DOHH2 (cell line): Measurements from ENCODE around the gene TTC21B.

ENCODE experiments used
- H3F3A ChIP-seq: fragments of 200-600 bp; sonication (generic), shearing (Covaris generic); 2 replicates; pipeline ENCODE4 v1.6.0; 2016; ENCODE audit warnings: antibody characterized with exemption, mild to moderate bottlenecking; ENCODE audit not compliant: control insufficient read depth, insufficient read depth
- H3K27ac ChIP-seq: fragments of 200-600 bp; sonication (generic); 2 replicates; pipeline ENCODE4 v1.5.1; 2014; ENCODE audit warnings: low read depth, mild to moderate bottlenecking, low read length, moderate library complexity
- H3K27me3 ChIP-seq: fragments of 200-600 bp; sonication (generic); 2 replicates; pipeline ENCODE4 v1.6.1; 2014; ENCODE audit warnings: mild to moderate bottlenecking, low read length, mixed read lengths; ENCODE audit not compliant: control insufficient read depth
- H3K36me3 ChIP-seq: fragments of 200-600 bp; sonication (generic); 2 replicates; pipeline ENCODE4 v1.6.1; 2014; ENCODE audit warnings: mild to moderate bottlenecking, low read length, moderate library complexity, mixed read lengths; ENCODE audit not compliant: control insufficient read depth
- H3K4me1 ChIP-seq: fragments of 200-600 bp; sonication (generic); 2 replicates; pipeline ENCODE4 v1.6.1; 2014; ENCODE audit warnings: mild to moderate bottlenecking, low read length, mixed read lengths; ENCODE audit not compliant: control insufficient read depth
- H3K4me2 ChIP-seq: fragments of 200-600 bp; sonication (generic); 2 replicates; pipeline ENCODE4 v1.6.0; 2014; ENCODE audit warnings: mild to moderate bottlenecking, low read length, moderate library complexity
- H3K4me3 ChIP-seq: fragments of 200-600 bp; sonication (generic); 2 replicates; pipeline ENCODE4 v1.5.1; 2014; ENCODE audit warnings: mild to moderate bottlenecking, low read length, mixed read lengths
- H3K79me2 ChIP-seq: fragments of 200-600 bp; sonication (generic); 2 replicates; pipeline ENCODE4 v1.6.1; 2014; ENCODE audit warnings: mild to moderate bottlenecking, low read length, mixed read lengths; ENCODE audit not compliant: control insufficient read depth
- H3K9me2 ChIP-seq: fragments of 200-600 bp; sonication (generic); replicated peaks from 2 replicates; pipeline ENCODE4 v1.6.1; 2014; ENCODE audit warnings: mild to moderate bottlenecking, low read length, mixed read lengths; ENCODE audit not compliant: control insufficient read depth
- H3K9me3 ChIP-seq: fragments of 200-600 bp; sonication (generic); 2 replicates; pipeline ENCODE4 v1.6.1; 2014; ENCODE audit warnings: antibody characterized with exemption, low read length, mixed read lengths; ENCODE audit not compliant: control insufficient read depth, insufficient read depth
- H4K20me1 ChIP-seq: fragments of 200-600 bp; sonication (generic); 2 replicates; pipeline ENCODE4 v1.6.0; 2014; ENCODE audit warnings: low read depth, mild to moderate bottlenecking, antibody characterized with exemption, low read length, moderate library complexity; ENCODE audit not compliant: control insufficient read depth, insufficient read depth
- EZH2phosphoT487 ChIP-seq: fragments of 200-600 bp; sonication (generic); IDR thresholded peaks from 2 replicates; pipeline ENCODE4 v1.6.1; 2017; ENCODE audit warnings: borderline replicate concordance, mild to moderate bottlenecking, antibody characterized with exemption, low read length, moderate library complexity, mixed read lengths
- TF ChIP-seq, protein P1 (sequence below): fragments of 200-600 bp; sonication (generic); IDR thresholded peaks from one replicate; pipeline ENCODE4 v1.5.1; 2014; ENCODE audit warnings: antibody characterized with exemption, mild to moderate bottlenecking, low read depth, low read length; ENCODE audit not compliant: poor library complexity, severe bottlenecking

TTC21B gene

DNA sequence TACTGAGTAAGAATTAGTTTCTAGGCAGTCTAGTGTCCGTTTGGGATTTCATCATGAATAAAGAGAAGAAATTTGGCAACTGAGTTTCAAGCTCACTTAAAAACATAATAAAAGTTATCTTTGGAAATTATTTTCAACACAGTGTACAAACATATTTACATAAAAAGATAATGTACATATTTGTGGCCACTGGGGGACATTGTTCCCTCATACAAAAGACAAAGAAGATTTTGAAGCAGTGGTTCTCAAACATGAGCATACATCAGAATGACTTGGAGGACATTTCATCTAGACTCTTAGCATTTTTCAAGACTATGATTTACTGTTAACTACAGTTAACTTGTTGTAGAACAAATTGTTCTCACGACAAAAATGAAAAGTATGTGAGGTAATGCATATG is 15.7 kb upstream of the TTC21B start:
- Histone ChIP-seq H3K4me1 (no peaks in the 10 kb centered on the region), H3K27me3 (no peaks in the 10 kb centered on the region), H3K4me3 (no peak overlapping the region), H3K79me2 (no peaks in the 10 kb centered on the region), H4K20me1 (no peaks in the 10 kb centered on the region), H3F3A (no peaks in the 10 kb centered on the region), H3K9me2 (no peaks in the 10 kb centered on the region), H3K27ac (no peak overlapping the region), H3K36me3 (no peaks in the 10 kb centered on the region), H3K4me2 (no peak overlapping the region), H3K9me3 (no peaks in the 10 kb centered on the region)
- TF ChIP-seq, protein P1, sequence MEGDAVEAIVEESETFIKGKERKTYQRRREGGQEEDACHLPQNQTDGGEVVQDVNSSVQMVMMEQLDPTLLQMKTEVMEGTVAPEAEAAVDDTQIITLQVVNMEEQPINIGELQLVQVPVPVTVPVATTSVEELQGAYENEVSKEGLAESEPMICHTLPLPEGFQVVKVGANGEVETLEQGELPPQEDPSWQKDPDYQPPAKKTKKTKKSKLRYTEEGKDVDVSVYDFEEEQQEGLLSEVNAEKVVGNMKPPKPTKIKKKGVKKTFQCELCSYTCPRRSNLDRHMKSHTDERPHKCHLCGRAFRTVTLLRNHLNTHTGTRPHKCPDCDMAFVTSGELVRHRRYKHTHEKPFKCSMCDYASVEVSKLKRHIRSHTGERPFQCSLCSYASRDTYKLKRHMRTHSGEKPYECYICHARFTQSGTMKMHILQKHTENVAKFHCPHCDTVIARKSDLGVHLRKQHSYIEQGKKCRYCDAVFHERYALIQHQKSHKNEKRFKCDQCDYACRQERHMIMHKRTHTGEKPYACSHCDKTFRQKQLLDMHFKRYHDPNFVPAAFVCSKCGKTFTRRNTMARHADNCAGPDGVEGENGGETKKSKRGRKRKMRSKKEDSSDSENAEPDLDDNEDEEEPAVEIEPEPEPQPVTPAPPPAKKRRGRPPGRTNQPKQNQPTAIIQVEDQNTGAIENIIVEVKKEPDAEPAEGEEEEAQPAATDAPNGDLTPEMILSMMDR, result peak; percentile 10
- no peak for TF ChIP-seq EZH2phosphoT487

DNA sequence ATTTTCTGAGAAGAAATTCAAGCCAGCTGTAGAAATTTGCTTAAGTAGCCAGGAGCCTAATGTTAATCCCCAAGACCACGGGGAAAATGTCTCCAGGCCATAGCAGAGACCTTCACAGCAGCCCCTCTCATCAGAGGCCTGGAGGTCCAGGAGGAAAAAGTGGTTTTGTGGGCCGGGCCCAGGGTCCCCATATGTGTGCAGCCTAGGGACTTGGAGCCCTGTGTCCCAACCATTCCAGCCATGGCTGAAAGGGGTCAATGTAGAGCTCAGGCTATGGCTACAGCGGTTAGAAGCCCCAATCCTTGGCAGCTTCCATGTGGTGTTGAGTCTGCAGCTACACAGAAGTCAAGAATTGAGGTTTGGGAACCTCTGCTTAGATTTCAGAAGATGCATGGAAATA is 14.2 kb upstream of the TTC21B start:
- H3K79me2 ChIP-seq, result no peaks in the 10 kb centered on the region
- TF ChIP-seq EZH2phosphoT487, result no peak
- TF ChIP-seq, protein P1, result no peak

DNA sequence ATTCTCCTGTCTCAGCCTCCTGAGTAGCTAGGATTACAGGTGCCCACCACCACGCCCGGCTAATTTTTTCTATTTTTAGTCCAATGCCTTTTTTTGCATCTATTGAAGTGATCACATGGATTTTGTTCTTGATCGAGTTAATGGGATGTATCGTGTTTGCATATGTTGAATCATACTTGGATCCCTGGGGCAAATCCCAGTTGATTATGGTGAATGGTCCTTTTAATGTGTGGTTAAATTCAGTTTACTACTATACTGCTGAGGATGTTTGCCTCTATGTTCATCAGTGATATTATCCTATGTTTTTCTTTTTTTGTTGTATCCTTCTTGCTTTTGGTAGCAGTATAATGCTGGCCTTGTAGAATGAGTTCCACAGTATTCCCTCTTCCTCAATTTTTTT is 8.2 kb upstream of the TTC21B start:
- Histone ChIP-seq H4K20me1 (no peaks in the 10 kb centered on the region), H3K36me3 (no peaks in the 10 kb centered on the region), H3F3A (no peaks in the 10 kb centered on the region), H3K4me1 (no peaks in the 10 kb centered on the region), H3K4me2 (no peak overlapping the region), H3K27me3 (no peaks in the 10 kb centered on the region), H3K4me3 (no peak overlapping the region), H3K27ac (no peak overlapping the region), H3K9me2 (no peaks in the 10 kb centered on the region), H3K79me2 (no peaks in the 10 kb centered on the region), H3K9me3 (no peaks in the 10 kb centered on the region)
- TF ChIP-seq, protein P1, result no peak
- no peak for TF ChIP-seq EZH2phosphoT487

More for the DNA sequence above, 14.2 kb upstream of the TTC21B start:
- Histone ChIP-seq H3K4me3 (no peak overlapping the region), H3K36me3 (no peaks in the 10 kb centered on the region), H3F3A (no peaks in the 10 kb centered on the region), H4K20me1 (no peaks in the 10 kb centered on the region), H3K27me3 (no peaks in the 10 kb centered on the region), H3K4me2 (no peak overlapping the region), H3K9me2 (no peaks in the 10 kb centered on the region), H3K27ac (no peak overlapping the region), H3K9me3 (no peaks in the 10 kb centered on the region), H3K4me1 (no peaks in the 10 kb centered on the region)

DNA sequence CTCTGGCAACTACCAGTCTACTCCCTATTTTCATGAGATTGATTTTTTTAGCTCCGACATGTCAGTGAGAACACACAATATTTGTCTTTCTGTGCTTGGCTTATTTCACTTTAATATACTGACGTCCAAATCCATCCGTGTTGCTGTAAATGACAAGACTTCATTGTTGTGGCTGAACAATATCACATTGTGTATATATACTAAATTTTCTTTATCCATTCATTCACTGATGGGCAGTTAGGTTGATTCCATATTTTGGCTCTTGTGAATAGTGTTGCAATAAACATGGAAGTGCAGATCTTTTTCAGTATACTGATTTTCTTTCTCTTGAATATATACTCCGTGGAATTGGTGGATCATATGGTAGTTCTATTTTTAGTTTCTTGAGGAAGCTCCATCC is 5.8 kb upstream of the TTC21B start:
- peaks cover 6% of the 10 kb centered on the region for H3K4me1 ChIP-seq
- TF ChIP-seq, protein P1, result no peak
- no peak for TF ChIP-seq EZH2phosphoT487
- no peak overlapping the region for H3K27ac ChIP-seq
- H4K20me1 ChIP-seq, result no peaks in the 10 kb centered on the region
- H3K9me2 ChIP-seq, result no peaks in the 10 kb centered on the region
- H3K36me3 ChIP-seq, result no peaks in the 10 kb centered on the region
- H3K79me2 ChIP-seq, result no peaks in the 10 kb centered on the region
- H3K4me2 ChIP-seq, result no peak overlapping the region
- H3K4me3 ChIP-seq, result no peak overlapping the region
- H3K27me3 ChIP-seq, result no peaks in the 10 kb centered on the region
- H3F3A ChIP-seq, result no peaks in the 10 kb centered on the region
- no peaks in the 10 kb centered on the region for H3K9me3 ChIP-seq
